ENCODE results near the gene RNASE8.

GRCh38 chr14:21050597-21050996, 7.0 kb upstream of the RNASE8 start:
- TF ChIP-seq CTCF (IDR thresholded peaks at IDR 0.05; ENCODE audit: poor library complexity) (no peak), EZH2 (IDR thresholded peaks at IDR 0.05; ENCODE audit: borderline replicate concordance) (no peak), EZH2phosphoT487 (IDR thresholded peaks at IDR 0.05; ENCODE audit: low read depth, severe bottlenecking, unreplicated experiment) (no peak)
